Adrenal gland (tissue), 12 donors: ENCODE data around the gene AP1B1. TPM values are rescaled to one million over a fixed set of nuclear protein-coding genes. Genes with fewer than 3 reads are reported as not detected.

Source experiments
- DNase-seq, 7 donors: peaks; one replicate each; pipeline ENCODE4 v3.0.0-alpha.2; 2019 to 2020
- H3K27ac ChIP-seq, 5 donors: fragments of 200-600 bp; sonication (generic) in 4 of 5; 1 replicate in 3 of 5; 2 replicates in 2 of 5; pipeline versions ENCODE4 v1.5.1 to v1.8.0; 2016 to 2020; ENCODE audit warnings: mild to moderate bottlenecking in 1 of 5
- H3K27me3 ChIP-seq: fragments of 200-600 bp; 2 replicates; pipeline ENCODE4 v1.8.0; 2021
- H3K36me3 ChIP-seq, 2 donors: fragments of 200-600 bp; replicated peaks in 1 of 2; 1 replicate in 1 of 2; 2 replicates in 1 of 2; pipeline versions ENCODE4 v1.5.1 to v1.8.0; 2018 to 2022
- H3K4me1 ChIP-seq, 2 donors: fragments of 200-600 bp; replicated peaks in 1 of 2; 1 replicate in 1 of 2; 2 replicates in 1 of 2; pipeline versions ENCODE4 v1.5.1 to v1.8.0; 2018 to 2021
- H3K4me3 ChIP-seq, 4 donors: fragments of 200-600 bp; sonication (generic) in 3 of 4; one replicate each; pipeline ENCODE4 v1.5.1; 2016 to 2018
- H3K9me3 ChIP-seq, 3 donors: fragments of 200-600 bp; sonication (generic) in 1 of 3; replicated peaks in 1 of 3; 1 replicate in 2 of 3; 2 replicates in 1 of 3; pipeline versions ENCODE4 v1.5.1 to v1.8.0; 2016 to 2021
- POLR2A ChIP-seq, 2 donors: fragments of 450-650 bp; IDR thresholded peaks; one replicate each; pipeline ENCODE4 v1.6.1; 2017; ENCODE audit warnings: antibody characterized with exemption in 2 of 2, mild to moderate bottlenecking in 2 of 2, moderate library complexity in 1 of 2
- WGBS, 4 donors: extraction: QIAGEN DNeasy Blood & Tissue Kit in 2 of 4; methylation state at CpG; one replicate each; pipeline versions ENCODE4 v1.1.5 to v1.1.7; 2013 to 2017; 5-methylcytosine and 5-hydroxymethylcytosine counted together
- intact Hi-C, 2 donors: fragments of 100-400 bp; cut with DNase I; formaldehyde crosslinking; loops; one replicate each; pipeline versions ENCODE4 v1.14.1 to v1.15.0; 2022 to 2023
- polyA plus RNA-seq, 3 donors: library from polyadenylated mRNA; stranded (reverse); fragments of 200-250 nt in 2 of 3; fragments of 350-450 nt in 1 of 3; fragmentation: Illumina TruSeq in 1 of 3; extraction: RNeasy Lipid Tissue Mini Kit (QIAGEN cat#74804) in 1 of 3; gene quantifications; one replicate each; pipeline ENCODE4 v1.2.3, GENCODE V29; 2013 to 2014
- total RNA-seq, 9 donors: library from RNA; depleted of rRNA in 4 of 9; stranded (reverse); fragments of >200 nt in 4 of 9; fragments of 120-200 nt in 1 of 9; fragmentation: NEBNext Ultra II Directional in 1 of 9; extraction: Animal tissue kit (Norgen Biotek cat#: 25700) in 1 of 9; gene quantifications; one replicate each; pipeline versions ENCODE4 v1.1.0 to v1.2.4, GENCODE V29; 2013 to 2023
- TF ChIP-seq, protein P1 (sequence below), 6 experiments: fragments of 450-650 bp in 4 of 6; fragments of 200-600 bp in 2 of 6; sonication (generic) in 1 of 6; IDR thresholded peaks; 1 replicate in 5 of 6; 2 replicates in 1 of 6; pipeline versions ENCODE4 v1.5.1 to v1.8.0; 2016 to 2021; ENCODE audit warnings: antibody characterized with exemption in 6 of 6, mild to moderate bottlenecking in 2 of 6, moderate library complexity in 1 of 6
- donor health status: healthy with polysubstance abuse.
- donor health status: Bipolar disorder and iron deficiency.
- donor health status: DM: yes; HTN: yes; CAD: no.
- donor health status: DM: no; HTN: no; CAD: no.
- donor health status: DM: no; HTN: no; CAD: no.
- donor health status: DM: yes; HTN: yes; CAD: no.

AP1B1 gene
- total and polyA plus RNA-seq, 12 donors, result 47.6 to 190 (median 109) TPM

DNA sequence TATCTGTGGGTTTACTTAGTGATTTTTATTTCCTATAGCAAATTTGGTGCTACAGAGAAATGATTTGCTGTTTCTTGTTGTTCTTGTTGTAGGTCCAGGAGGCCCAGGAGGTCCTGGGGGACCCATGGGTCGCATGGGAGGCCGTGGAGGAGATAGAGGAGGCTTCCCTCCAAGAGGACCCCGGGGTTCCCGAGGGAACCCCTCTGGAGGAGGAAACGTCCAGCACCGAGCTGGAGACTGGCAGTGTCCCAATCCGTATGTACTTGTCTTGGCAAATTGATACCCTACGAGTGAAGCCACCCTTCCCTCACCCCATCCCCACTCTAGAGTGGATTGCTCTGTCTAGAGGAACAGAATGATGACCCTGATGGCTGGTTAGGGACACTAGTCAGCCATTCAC is 89.7 kb downstream of the AP1B1 start:
- Histone ChIP-seq H3K36me3 (peaks cover 0 to 75% of the 10 kb centered on the region in 2 donors), H3K9me3 (no peaks in the 10 kb centered on the region), H3K27me3 (no peaks in the 10 kb centered on the region), H3K4me1 (peaks cover 13 to 16% of the 10 kb centered on the region in 2 donors), H3K27ac (no peak overlapping the region), H3K4me3 (no peak overlapping the region)
- 62 to 86% (median 74%) methylated on average over 5 to 8 of the region's 8 CpGs for WGBS, 4 donors
- TF ChIP-seq, protein P1, sequence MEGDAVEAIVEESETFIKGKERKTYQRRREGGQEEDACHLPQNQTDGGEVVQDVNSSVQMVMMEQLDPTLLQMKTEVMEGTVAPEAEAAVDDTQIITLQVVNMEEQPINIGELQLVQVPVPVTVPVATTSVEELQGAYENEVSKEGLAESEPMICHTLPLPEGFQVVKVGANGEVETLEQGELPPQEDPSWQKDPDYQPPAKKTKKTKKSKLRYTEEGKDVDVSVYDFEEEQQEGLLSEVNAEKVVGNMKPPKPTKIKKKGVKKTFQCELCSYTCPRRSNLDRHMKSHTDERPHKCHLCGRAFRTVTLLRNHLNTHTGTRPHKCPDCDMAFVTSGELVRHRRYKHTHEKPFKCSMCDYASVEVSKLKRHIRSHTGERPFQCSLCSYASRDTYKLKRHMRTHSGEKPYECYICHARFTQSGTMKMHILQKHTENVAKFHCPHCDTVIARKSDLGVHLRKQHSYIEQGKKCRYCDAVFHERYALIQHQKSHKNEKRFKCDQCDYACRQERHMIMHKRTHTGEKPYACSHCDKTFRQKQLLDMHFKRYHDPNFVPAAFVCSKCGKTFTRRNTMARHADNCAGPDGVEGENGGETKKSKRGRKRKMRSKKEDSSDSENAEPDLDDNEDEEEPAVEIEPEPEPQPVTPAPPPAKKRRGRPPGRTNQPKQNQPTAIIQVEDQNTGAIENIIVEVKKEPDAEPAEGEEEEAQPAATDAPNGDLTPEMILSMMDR (IDR thresholded peaks at IDR 0.05), result no peak
- TF ChIP-seq POLR2A (IDR thresholded peaks at IDR 0.05), result no peak
- intact Hi-C loops, result no loop called here
- peak in 2 of 7 donors; percentile 15 to 44 for DNase-seq

DNA sequence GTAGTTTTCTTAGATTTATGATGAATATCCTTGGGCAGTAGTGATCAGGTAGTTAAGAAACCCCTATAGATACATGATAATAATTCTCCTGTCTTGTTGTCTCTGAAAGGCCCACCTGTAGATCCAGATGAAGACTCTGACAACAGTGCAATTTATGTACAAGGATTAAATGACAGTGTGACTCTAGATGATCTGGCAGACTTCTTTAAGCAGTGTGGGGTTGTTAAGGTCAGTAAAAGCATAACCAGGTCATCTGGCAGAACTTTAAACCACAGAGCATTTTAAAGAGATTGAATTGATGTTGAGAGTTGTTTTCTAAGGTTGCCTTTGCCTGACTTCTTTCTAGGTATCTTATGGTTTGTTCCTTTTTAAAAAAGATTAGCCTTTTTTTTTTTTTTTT is 96.0 kb downstream of the AP1B1 start:
- TF ChIP-seq, protein P1 (IDR thresholded peaks at IDR 0.05), result no peak
- no peak for TF ChIP-seq POLR2A (IDR thresholded peaks at IDR 0.05)
- no peak for DNase-seq
- Histone ChIP-seq H3K27me3 (no peaks in the 10 kb centered on the region), H3K36me3 (peaks cover 0 to 100% of the 10 kb centered on the region in 2 donors), H3K4me3 (no peak overlapping the region), H3K9me3 (no peaks in the 10 kb centered on the region), H3K4me1 (peaks cover 0 to 11% of the 10 kb centered on the region in 2 donors), H3K27ac (no peak overlapping the region)
- intact Hi-C loops, result no loop called here

DNA sequence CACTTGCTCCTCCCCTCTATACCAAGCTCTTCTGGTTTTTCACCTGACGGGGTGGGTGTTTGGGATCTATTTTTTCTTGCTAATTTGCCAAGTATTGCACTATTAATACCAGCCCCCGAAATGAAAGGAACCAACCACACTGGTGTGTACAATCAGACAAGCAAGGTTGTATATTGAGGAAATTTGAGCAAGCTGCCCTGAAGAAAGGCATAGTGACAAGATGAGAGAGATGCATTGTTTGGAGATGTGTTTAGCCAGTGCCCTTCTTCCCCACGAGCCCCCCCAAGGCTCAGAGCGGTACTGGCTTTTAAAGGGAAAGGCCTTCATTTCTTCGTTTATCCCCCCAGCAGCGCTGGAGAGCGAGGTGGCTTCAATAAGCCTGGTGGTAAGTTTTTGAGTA is 97.2 kb downstream of the AP1B1 start:
- Histone ChIP-seq H3K9me3 (no peaks in the 10 kb centered on the region), H3K36me3 (peaks cover 0 to 100% of the 10 kb centered on the region in 2 donors), H3K4me1 (peaks cover 0 to 11% of the 10 kb centered on the region in 2 donors), H3K27me3 (no peaks in the 10 kb centered on the region), H3K4me3 (no peak overlapping the region), H3K27ac (peak overlapping the region in 1 of 5 donors; percentile 15)
- WGBS, 4 donors, result 64 to 68% (median 66%) methylated on average over 7 of the region's 7 CpGs
- DNase-seq, result peak in 1 of 7 donors; percentile 48
- intact Hi-C loops, result no loop called here
- TF ChIP-seq, protein P1 (IDR thresholded peaks at IDR 0.05), result no peak
- no peak for TF ChIP-seq POLR2A (IDR thresholded peaks at IDR 0.05)

DNA sequence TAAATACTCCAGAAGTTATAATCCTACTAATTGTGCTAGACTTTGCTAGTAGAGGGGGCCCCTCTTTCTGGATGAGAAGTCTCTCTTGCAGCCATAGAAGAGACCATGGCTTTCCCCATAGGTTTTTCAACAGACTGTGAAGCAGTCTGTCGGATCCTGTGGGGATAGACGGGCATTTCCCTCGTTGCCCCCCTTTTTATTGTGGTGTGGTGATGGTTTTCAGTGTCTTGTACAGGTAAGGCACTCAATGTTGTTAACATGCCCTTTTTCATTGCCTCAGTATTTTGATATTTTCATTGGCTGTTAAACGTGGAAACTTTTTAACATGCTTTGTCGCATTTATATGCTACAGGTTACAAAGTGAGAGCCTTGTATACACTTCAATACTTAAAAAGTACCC is 98.3 kb downstream of the AP1B1 start:
- Histone ChIP-seq H3K27me3 (no peaks in the 10 kb centered on the region), H3K4me1 (peaks cover 0 to 11% of the 10 kb centered on the region in 2 donors), H3K9me3 (no peaks in the 10 kb centered on the region), H3K4me3 (no peak overlapping the region), H3K27ac (no peak overlapping the region), H3K36me3 (peaks cover 0 to 100% of the 10 kb centered on the region in 2 donors)
- TF ChIP-seq, protein P1 (IDR thresholded peaks at IDR 0.05), result no peak
- no peak for TF ChIP-seq POLR2A (IDR thresholded peaks at IDR 0.05)
- no peak for DNase-seq
- WGBS, 4 donors, result 52 to 63% (median 55%) methylated on average over 5 of the region's 5 CpGs
- intact Hi-C loops, result no loop called here
